Mucosa of descending colon (tissue), 3 donors: Measurements from ENCODE around the gene ATRN. TPM values are rescaled to one million over a fixed set of nuclear protein-coding genes. Genes with fewer than 3 reads are reported as not detected.

Experiments
- ATAC-seq: fragments of 200-7000 bp; cut with Tn5 transposase; one replicate; pipeline ENCODE4 v1.9.1; 2020; ENCODE audit warnings: mild to moderate bottlenecking, moderate library complexity
- DNase-seq, 3 donors: peaks; one replicate each; pipeline ENCODE4 v3.0.0-alpha.2; 2020
- H3K36me3 ChIP-seq: fragments of 200-600 bp; one replicate; pipeline ENCODE4 v1.8.0; 2021; ENCODE audit warnings: low read depth, mild to moderate bottlenecking
- H3K4me1 ChIP-seq: fragments of 200-600 bp; one replicate; pipeline ENCODE4 v1.8.0; 2021; ENCODE audit warnings: low read depth, mild to moderate bottlenecking
- H3K4me3 ChIP-seq: fragments of 200-600 bp; one replicate; pipeline ENCODE4 v1.8.0; 2021; ENCODE audit warnings: mild to moderate bottlenecking
- H3K9me3 ChIP-seq: fragments of 200-600 bp; one replicate; pipeline ENCODE4 v1.8.0; 2021; ENCODE audit warnings: mild to moderate bottlenecking
- CTCF ChIP-seq: fragments of 200-600 bp; IDR thresholded peaks from one replicate; pipeline ENCODE4 v1.8.0; 2022; ENCODE audit warnings: antibody characterized with exemption, mild to moderate bottlenecking
- intact Hi-C, 2 donors: fragments of 100-400 bp; cut with DNase I in 1 of 2; cut with micrococcal nuclease in 1 of 2; formaldehyde crosslinking; loops; one replicate each; pipeline versions ENCODE4 v1.11.0 to v1.11.1; 2022; cut with DNase I, micrococcal nuclease
- total RNA-seq, 3 donors: library from RNA; stranded (reverse); fragmentation: NEBNext Ultra II Directional in 2 of 3; extraction: Animal tissue kit (Norgen Biotek cat#: 25700) in 2 of 3; gene quantifications; one replicate each; pipeline versions ENCODE4 v1.2.1 to v1.2.4, GENCODE V29; 2021 to 2023
- donor health status: DM: no; HTN: no; CAD: no; lungs with moderate emphysema.
- donor health status: DM: no; HTN: no; CAD: no.
- donor health status: DM: no; HTN: yes; CAD: no.

Gene ATRN
- total RNA-seq, 3 donors from 2014 or later = 22.1 to 28.2 (median 23.7) TPM

DNA sequence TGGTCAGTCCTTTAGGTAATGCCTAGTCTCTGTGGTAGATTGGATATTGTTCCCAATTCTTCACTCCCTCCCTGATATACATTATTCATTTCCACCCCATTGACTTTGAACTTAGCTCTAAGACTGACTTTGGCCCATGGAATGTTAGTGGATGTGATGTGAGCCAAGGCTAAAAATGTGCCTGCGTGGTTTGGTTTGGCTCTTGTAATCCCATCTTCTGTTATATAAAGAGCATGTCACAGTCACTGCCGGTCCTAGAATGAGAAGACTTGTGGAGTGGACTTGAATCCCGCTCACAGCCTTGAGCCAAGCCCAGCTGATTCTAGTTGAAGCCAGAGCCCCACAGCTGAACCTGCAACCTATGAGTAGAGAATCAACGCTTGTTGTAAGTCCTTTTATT, 39.7 kb upstream of the ATRN start:
- DNase-seq = no peak
- H3K36me3 ChIP-seq = no peaks in the 10 kb centered on the region
- intact Hi-C loops = no loop called here
- H3K4me1 ChIP-seq = no peaks in the 10 kb centered on the region
- H3K9me3 ChIP-seq = no peaks in the 10 kb centered on the region
- no peak for TF ChIP-seq CTCF
- no peak for ATAC-seq
- no peak overlapping the region for H3K4me3 ChIP-seq

DNA sequence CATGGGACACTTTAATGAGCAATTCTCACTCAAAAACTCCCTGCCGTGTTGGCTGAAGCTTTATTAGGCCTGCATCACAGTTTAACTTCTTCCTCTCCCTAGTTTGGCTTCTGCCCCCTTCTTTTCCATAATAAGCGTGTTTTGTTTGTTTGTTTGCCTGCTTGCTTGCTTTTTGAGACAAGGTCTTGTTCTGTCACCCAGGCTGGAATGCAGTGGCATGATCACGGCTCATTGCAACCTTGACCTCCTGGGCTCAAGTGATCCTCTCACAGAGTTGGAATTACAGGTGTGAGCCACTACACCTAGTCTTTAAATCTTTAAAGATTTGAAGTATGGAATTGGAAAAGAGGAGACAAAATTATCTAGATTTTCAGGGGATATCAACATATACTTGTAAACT, 38.0 kb upstream of the ATRN start:
- no peaks in the 10 kb centered on the region for H3K4me1 ChIP-seq
- H3K9me3 ChIP-seq = no peaks in the 10 kb centered on the region
- no peak for TF ChIP-seq CTCF
- intact Hi-C loops = no loop called here
- DNase-seq = no peak
- no peaks in the 10 kb centered on the region for H3K36me3 ChIP-seq
- ATAC-seq = no peak
- no peak overlapping the region for H3K4me3 ChIP-seq

GRCh38 chr20:3433744-3434143, 37.1 kb upstream of the ATRN start:
- H3K4me3 ChIP-seq = no peak overlapping the region
- no peaks in the 10 kb centered on the region for H3K4me1 ChIP-seq
- ATAC-seq (no peak), DNase-seq (no peak)
- H3K36me3 ChIP-seq = no peaks in the 10 kb centered on the region
- no peak for TF ChIP-seq CTCF
- no peaks in the 10 kb centered on the region for H3K9me3 ChIP-seq
- intact Hi-C loops = no loop called here

DNA sequence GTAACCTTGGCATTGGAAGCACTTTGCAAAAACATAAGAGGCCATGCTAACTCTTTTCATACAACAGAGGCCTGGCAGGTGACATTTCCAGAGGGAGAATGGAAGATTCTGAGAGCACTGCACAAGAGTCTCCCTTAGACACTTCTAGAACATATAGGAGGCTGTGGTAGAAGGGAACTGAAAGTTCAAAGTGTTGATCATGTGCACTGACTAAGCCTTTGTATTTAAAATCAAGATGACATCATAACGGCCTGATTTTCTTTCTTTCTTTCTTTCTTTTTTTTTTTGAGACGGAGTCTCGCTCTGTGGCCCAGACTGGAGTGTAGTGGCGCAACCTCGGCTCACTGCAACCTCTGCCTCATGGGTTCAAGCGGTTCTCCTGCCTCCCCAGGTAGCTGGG, 36.6 kb upstream of the ATRN start:
- Histone ChIP-seq H3K4me1 (no peaks in the 10 kb centered on the region), H3K9me3 (no peaks in the 10 kb centered on the region), H3K4me3 (no peak overlapping the region), H3K36me3 (no peaks in the 10 kb centered on the region)
- no peak for TF ChIP-seq CTCF
- no peak for DNase-seq
- intact Hi-C loops = no loop called here
- ATAC-seq = no peak

DNA sequence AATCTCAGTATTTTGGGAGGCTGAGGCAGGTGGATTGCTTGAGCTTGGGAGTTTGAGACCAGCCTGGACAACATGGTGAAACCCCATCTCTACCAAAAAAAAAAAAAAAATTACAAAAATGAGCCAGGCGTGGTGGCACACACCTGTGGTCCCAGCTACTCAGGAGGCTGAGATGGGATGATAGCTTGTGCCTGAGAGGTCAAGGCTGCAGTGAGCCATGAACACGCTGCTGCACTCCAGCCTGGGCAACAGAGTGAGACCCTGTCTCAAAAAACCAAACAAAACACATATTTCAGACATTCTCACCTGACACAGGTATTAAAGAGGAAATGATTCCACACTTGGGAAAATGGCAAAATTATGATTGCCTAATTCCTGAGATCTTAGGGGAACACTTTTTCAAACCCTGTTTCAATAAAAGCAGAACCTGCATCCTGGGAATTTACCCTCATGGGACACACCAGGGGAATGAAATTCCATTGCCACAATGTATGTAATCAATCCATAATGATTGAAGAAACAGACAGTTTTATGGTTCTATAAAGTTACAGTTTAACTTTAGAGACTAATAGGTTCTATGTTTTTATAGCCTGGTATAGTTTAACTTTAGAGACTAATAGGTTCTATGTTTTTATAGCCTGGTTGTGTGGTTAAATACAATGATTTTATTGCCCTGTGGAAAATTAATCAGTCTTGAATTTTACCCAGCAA, 33.8 kb upstream of the ATRN start:
- ATAC-seq = peak; percentile 93
- intact Hi-C loops = no loop called here
- no peaks in the 10 kb centered on the region for H3K36me3 ChIP-seq

More for the DNA sequence above, 33.8 kb upstream of the ATRN start:
- Histone ChIP-seq H3K9me3 (no peaks in the 10 kb centered on the region), H3K4me1 (no peaks in the 10 kb centered on the region), H3K4me3 (no peak overlapping the region)
- peak in 1 of 3 donors; percentile 5 for DNase-seq
- no peak for TF ChIP-seq CTCF
